ENCODE data around the gene MRPL58. TPM values are rescaled to one million over a fixed set of nuclear protein-coding genes. Genes with fewer than 3 reads are reported as not detected.
"Not testable (repeated sequence)": the region's sequence is repeated elsewhere in the genome, so short reads cannot be mapped to it uniquely, and the experiment has no call there.

MRPL58 gene
- total RNA-seq, 1 donor from 2014 or later: 52.8 TPM

DNA sequence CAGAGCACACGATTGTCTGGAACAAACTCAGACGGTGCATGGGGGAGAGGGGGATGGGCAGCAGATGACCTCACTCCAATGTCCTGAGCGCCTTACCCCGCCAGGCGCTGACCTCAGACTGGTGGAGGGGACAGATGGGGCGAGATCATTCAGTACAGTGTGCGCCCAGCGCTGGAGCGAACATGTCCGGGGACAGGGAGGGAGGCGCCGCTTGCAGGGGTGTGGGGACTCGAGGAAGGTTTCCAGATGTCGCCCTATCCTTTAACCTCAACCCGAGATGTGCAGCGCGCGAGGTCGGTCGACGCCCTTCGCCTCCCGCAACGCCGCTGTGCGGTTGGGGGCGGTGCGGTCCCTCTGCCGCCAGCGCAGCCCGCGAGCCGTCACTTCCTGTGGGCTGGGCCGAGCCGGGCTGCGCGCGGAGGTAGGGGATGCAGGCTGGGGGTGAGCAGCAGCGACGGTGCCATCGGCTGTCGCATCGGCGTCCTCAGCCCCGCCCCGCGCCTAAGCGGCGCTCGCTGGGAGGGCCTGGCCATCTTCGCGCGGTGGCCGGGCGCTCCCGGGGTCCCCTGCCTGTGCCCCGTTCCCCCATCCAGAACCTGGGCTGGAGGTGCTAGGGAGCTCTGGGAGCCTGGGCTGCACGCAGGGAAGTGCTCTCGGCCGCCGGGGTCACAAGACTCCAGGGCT, 30.3 kb upstream of the MRPL58 start:
- H3K27ac ChIP-seq: no peak overlapping the region
- H4K20me1 ChIP-seq (ENCODE audit: low read depth): no peaks in the 10 kb centered on the region
- no peaks in the 10 kb centered on the region for H3K36me3 ChIP-seq
- H3K27me3 ChIP-seq: peaks cover 23% of the 10 kb centered on the region
- H3K9me3 Mint-ChIP-seq: no peaks in the 10 kb centered on the region
- DNase-seq (ENCODE audit: low spot score): peak; percentile 95
- H3K4me1 Mint-ChIP-seq: peaks cover 11% of the 10 kb centered on the region
- TF ChIP-seq EZH2 (IDR thresholded peaks at IDR 0.05): peak; percentile 39
- TF ChIP-seq, protein P1, sequence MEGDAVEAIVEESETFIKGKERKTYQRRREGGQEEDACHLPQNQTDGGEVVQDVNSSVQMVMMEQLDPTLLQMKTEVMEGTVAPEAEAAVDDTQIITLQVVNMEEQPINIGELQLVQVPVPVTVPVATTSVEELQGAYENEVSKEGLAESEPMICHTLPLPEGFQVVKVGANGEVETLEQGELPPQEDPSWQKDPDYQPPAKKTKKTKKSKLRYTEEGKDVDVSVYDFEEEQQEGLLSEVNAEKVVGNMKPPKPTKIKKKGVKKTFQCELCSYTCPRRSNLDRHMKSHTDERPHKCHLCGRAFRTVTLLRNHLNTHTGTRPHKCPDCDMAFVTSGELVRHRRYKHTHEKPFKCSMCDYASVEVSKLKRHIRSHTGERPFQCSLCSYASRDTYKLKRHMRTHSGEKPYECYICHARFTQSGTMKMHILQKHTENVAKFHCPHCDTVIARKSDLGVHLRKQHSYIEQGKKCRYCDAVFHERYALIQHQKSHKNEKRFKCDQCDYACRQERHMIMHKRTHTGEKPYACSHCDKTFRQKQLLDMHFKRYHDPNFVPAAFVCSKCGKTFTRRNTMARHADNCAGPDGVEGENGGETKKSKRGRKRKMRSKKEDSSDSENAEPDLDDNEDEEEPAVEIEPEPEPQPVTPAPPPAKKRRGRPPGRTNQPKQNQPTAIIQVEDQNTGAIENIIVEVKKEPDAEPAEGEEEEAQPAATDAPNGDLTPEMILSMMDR (IDR thresholded peaks at IDR 0.05): peak; percentile 16
- TF ChIP-seq EZH2phosphoT487 (IDR thresholded peaks at IDR 0.05): no peak
- no peaks in the 10 kb centered on the region for H3K9me3 ChIP-seq (ENCODE audit: low read depth)
- peak overlapping the region; percentile 59 for H3K4me3 ChIP-seq
- H2AFZ ChIP-seq (replicated peaks): peak overlapping the region; percentile 74
- peak overlapping the region; percentile 90 for H3K4me3 Mint-ChIP-seq
- H3F3A ChIP-seq (ENCODE audit: low read depth): peaks cover 19% of the 10 kb centered on the region
- peak overlapping the region; percentile 89 for H3K4me2 ChIP-seq
- H3K79me2 ChIP-seq (ENCODE audit: low read depth): no peaks in the 10 kb centered on the region
- peaks cover 3% of the 10 kb centered on the region for H3K4me1 ChIP-seq
- no peaks in the 10 kb centered on the region for H3K36me3 Mint-ChIP-seq
- no peak overlapping the region for H3K9ac ChIP-seq
- H3K27ac Mint-ChIP-seq: peak overlapping the region; percentile 80
- H3K27me3 Mint-ChIP-seq (ENCODE audit: insufficient read depth, low read depth): peaks cover 15% of the 10 kb centered on the region

DNA sequence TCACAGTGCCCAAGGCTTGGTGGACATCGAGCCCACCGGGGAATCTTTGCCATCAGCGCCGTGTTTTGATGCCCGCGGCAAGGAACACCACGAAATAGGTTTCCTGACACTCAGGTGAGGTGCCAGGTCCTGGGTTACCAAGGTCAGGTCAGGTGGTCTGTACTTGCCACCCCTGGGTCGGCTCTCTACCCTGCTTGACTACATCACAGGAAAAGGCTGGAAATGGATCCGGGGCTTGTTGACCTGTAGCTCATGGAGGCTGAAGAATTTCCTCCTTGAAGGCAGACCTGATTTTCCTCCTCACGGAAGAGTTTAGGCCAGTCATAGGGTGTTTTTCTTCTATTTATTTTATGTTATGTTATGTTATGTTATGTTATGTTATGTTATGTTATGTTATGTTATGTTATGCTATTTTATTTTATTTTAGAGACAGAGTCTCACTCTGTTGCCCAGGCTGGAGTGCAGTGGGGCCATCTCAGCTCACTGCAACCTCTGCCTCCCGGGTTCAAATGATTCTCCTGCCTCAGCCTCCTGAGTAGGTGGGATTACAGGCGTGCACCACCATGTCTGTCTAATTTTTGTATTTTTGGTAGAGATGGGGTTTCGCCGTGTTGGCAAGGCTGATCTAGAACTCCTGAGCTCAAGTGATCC, 29.7 kb upstream of the MRPL58 start:
- peak; percentile 40 for DNase-seq (ENCODE audit: low spot score)
- Histone ChIP-seq H3F3A (ENCODE audit: low read depth) (peaks cover 20% of the 10 kb centered on the region), H3K4me2 (peak overlapping the region; percentile 89), H2AFZ (replicated peaks) (peak overlapping the region; percentile 74), H3K27me3 (peaks cover 16% of the 10 kb centered on the region), H3K4me3 (peak overlapping the region; percentile 59)
- H3K9ac ChIP-seq; H3K27ac ChIP-seq; H3K9me3 Mint-ChIP-seq; H3K36me3 Mint-ChIP-seq; H3K79me2 ChIP-seq (ENCODE audit: low read depth); H3K4me1 ChIP-seq; H3K36me3 ChIP-seq; H4K20me1 ChIP-seq (ENCODE audit: low read depth); H3K9me3 ChIP-seq (ENCODE audit: low read depth): not testable (repeated sequence)
- Mint-ChIP-seq H3K27me3 (ENCODE audit: insufficient read depth, low read depth) (peaks cover 15% of the 10 kb centered on the region), H3K4me3 (peak overlapping the region; percentile 90), H3K4me1 (peaks cover 13% of the 10 kb centered on the region), H3K27ac (peak overlapping the region; percentile 63)

DNA sequence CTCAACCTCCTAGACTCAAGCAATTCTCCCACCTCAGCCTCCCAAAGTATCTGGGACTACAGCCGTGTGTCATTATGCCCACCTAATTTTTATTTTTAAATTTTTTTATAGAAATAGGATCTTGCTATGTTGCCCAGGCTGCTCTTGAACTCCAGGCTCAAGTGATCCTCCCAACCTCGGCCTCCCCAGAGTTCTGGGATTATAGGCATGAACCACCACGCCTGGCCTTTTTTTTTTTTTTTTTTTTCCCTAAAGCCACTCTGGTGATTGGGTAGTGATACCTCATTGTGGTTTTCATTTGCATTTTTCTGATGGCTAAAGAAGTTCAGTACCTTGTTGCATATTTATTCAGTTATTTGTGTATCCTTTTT, 26.3 kb upstream of the MRPL58 start:
- Histone ChIP-seq H3K79me2 (ENCODE audit: low read depth) (peaks cover 27% of the 10 kb centered on the region), H3K4me2 (no peak overlapping the region), H3K36me3 (no peaks in the 10 kb centered on the region), H2AFZ (replicated peaks) (no peak overlapping the region), H3K4me1 (peaks cover 8% of the 10 kb centered on the region), H3K9ac (no peak overlapping the region), H4K20me1 (ENCODE audit: low read depth) (peaks cover 14% of the 10 kb centered on the region), H3K4me3 (no peak overlapping the region), H3K9me3 (ENCODE audit: low read depth) (no peaks in the 10 kb centered on the region), H3F3A (ENCODE audit: low read depth) (peaks cover 18% of the 10 kb centered on the region), H3K27ac (no peak overlapping the region), H3K27me3 (no peaks in the 10 kb centered on the region)
- TF ChIP-seq EZH2phosphoT487 (IDR thresholded peaks at IDR 0.05) (no peak), EZH2 (IDR thresholded peaks at IDR 0.05) (no peak)
- TF ChIP-seq, protein P1 (IDR thresholded peaks at IDR 0.05): no peak
- Mint-ChIP-seq H3K36me3 (no peaks in the 10 kb centered on the region), H3K9me3 (no peaks in the 10 kb centered on the region), H3K4me3 (no peak overlapping the region), H3K27me3 (ENCODE audit: insufficient read depth, low read depth) (peaks cover 6% of the 10 kb centered on the region), H3K27ac (no peak overlapping the region), H3K4me1 (peaks cover 20% of the 10 kb centered on the region)
- no peak for DNase-seq (ENCODE audit: low spot score)

DNA sequence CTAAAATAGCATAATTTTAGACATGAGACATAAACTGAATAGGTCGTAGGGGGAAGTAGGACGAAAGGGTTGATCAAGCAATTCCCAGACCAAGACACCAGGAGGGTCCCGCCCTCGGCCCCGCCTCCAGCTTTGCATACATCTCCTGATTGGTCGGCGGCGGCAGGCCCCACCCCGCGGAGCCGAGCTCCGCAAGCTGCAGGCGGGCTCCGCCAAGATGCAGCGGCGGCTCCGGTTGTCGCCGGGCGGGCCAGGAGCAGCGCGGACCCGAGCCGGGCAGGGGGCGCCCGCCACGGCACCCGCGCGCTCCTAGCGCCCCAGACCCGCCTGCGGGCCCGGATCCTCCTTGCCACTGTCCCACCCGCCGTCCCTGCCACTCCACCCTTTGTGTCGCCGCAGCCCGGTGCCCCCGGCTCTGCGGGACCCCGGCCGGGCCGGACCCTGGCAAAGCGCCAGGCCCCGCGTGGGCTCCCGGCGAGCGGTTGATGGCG, 25.0 kb upstream of the MRPL58 start, which contains the start of gene CDR2L:
Gene CDR2L (plus strand): TSS at position 215 of the 491 bp plus-strand sequence. CDS start 412 bp downstream, outside the sequence.
- Histone ChIP-seq H3K9me3 (ENCODE audit: low read depth) (no peaks in the 10 kb centered on the region), H4K20me1 (ENCODE audit: low read depth) (peaks cover 18% of the 10 kb centered on the region), H3K27ac (peak within 1 kb of the TSS; percentile 40), H3K9ac (peak within 1 kb of the TSS; percentile 33), H3K4me3 (peak within 1 kb of the TSS; percentile 98), H2AFZ (replicated peaks) (peak within 1 kb of the TSS; percentile 90), H3K79me2 (ENCODE audit: low read depth) (peaks cover 27% of the 10 kb centered on the region), H3F3A (ENCODE audit: low read depth) (peaks cover 14% of the 10 kb centered on the region), H3K36me3 (no peaks in the 10 kb centered on the region), H3K4me1 (peaks cover 5% of the 10 kb centered on the region), H3K27me3 (no peaks in the 10 kb centered on the region), H3K4me2 (peak within 1 kb of the TSS; percentile 80)
- peak; percentile 98 for DNase-seq (ENCODE audit: low spot score)
- Mint-ChIP-seq H3K27ac (peak within 1 kb of the TSS; percentile 74), H3K4me3 (peak within 1 kb of the TSS; percentile 92), H3K27me3 (ENCODE audit: insufficient read depth, low read depth) (peaks cover 4% of the 10 kb centered on the region), H3K36me3 (peaks cover 2% of the 10 kb centered on the region), H3K9me3 (no peaks in the 10 kb centered on the region), H3K4me1 (peaks cover 14% of the 10 kb centered on the region)
- TF ChIP-seq EZH2phosphoT487 (IDR thresholded peaks at IDR 0.05) (no peak), EZH2 (IDR thresholded peaks at IDR 0.05) (no peak)
- TF ChIP-seq, protein P1 (IDR thresholded peaks at IDR 0.05): peak; percentile 6
